Right lobe of liver (tissue), 4 donors: ENCODE results near the gene DPP6.

Source experiments
- CTCF ChIP-seq, 4 donors: fragments of 200-600 bp in 3 of 4; fragments of 450-650 bp in 1 of 4; IDR thresholded peaks; one replicate each; pipeline versions ENCODE4 v1.5.1 to v1.8.0; 2016 to 2022; ENCODE audit warnings: antibody characterized with exemption in 4 of 4, mild to moderate bottlenecking in 2 of 4
- POLR2A ChIP-seq: fragments of 450-650 bp; IDR thresholded peaks from one replicate; pipeline ENCODE4 v1.6.1; 2017; ENCODE audit warnings: antibody characterized with exemption, mild to moderate bottlenecking
- donor health status: DM: no; HTN: no; CAD: no.
- donor health status: DM: no; HTN: no; CAD: no.
- donor health status: DM: no; HTN: yes; CAD: no.

- no peak for TF ChIP-seq CTCF (IDR thresholded peaks at IDR 0.05)
- TF ChIP-seq POLR2A = no peak
These were observed 712.9 kb downstream of the DPP6 start for GRCh38 chr7:154765118-154765517.
